Astrocyte (in vitro differentiated cells and primary cell): ENCODE data around the gene SESN3.

ENCODE experiments used
- CTCF ChIP-seq: IDR thresholded peaks from 2 replicates; pipeline ENCODE4 v1.5.1; 2011; ENCODE audit warnings: low read depth, mild to moderate bottlenecking, inconsistent platforms, low read length, moderate library complexity; ENCODE audit not compliant: insufficient read depth
- EZH2 ChIP-seq: IDR thresholded peaks from 2 replicates; pipeline ENCODE4 v1.6.1; 2012; ENCODE audit warnings: mild to moderate bottlenecking, low read length, inconsistent platforms; ENCODE audit not compliant: insufficient read depth

- TF ChIP-seq CTCF (no peak), EZH2 (no peak)
Observed at GRCh38 chr11:95266751-95267374, 35.9 kb upstream of the SESN3 start.
